ENCODE data around the gene SNX4. TPM values are rescaled to one million over a fixed set of nuclear protein-coding genes. Genes with fewer than 3 reads are reported as not detected.

The SNX4 gene
- total RNA-seq, 1 experiment from 2014 or later, result 38.0 TPM

- Mint-ChIP-seq H3K4me1 (ENCODE audit: low read depth, unreplicated experiment) (peaks cover 10% of the 10 kb centered on the region), H3K9me3 (ENCODE audit: low read depth, unreplicated experiment) (peaks cover 2% of the 10 kb centered on the region), H3K27ac (ENCODE audit: unreplicated experiment) (no peak overlapping the region), H3K27me3 (ENCODE audit: unreplicated experiment) (peaks cover 34% of the 10 kb centered on the region), H3K4me3 (ENCODE audit: low read depth, unreplicated experiment) (no peak overlapping the region), H3K36me3 (ENCODE audit: insufficient read depth, unreplicated experiment) (no peaks in the 10 kb centered on the region)
- CTCF ChIA-PET, result interaction anchor here (0.7 to 1.0 kb wide), 2 partner anchors 18 to 64 kb away, joined by 3 to 6 read pairs; no protein-coding TSS in a partner anchor
- intact Hi-C loops (cut with micrococcal nuclease; ENCODE audit: unreplicated experiment), result no loop called here
- TF ChIP-seq, protein P1, sequence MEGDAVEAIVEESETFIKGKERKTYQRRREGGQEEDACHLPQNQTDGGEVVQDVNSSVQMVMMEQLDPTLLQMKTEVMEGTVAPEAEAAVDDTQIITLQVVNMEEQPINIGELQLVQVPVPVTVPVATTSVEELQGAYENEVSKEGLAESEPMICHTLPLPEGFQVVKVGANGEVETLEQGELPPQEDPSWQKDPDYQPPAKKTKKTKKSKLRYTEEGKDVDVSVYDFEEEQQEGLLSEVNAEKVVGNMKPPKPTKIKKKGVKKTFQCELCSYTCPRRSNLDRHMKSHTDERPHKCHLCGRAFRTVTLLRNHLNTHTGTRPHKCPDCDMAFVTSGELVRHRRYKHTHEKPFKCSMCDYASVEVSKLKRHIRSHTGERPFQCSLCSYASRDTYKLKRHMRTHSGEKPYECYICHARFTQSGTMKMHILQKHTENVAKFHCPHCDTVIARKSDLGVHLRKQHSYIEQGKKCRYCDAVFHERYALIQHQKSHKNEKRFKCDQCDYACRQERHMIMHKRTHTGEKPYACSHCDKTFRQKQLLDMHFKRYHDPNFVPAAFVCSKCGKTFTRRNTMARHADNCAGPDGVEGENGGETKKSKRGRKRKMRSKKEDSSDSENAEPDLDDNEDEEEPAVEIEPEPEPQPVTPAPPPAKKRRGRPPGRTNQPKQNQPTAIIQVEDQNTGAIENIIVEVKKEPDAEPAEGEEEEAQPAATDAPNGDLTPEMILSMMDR (IDR thresholded peaks at IDR 0.05; ENCODE audit: unreplicated experiment), result no peak
- peak; percentile 14 for DNase-seq
- BruUV-seq (replicated peaks), result no TSS peak
Observed at GRCh38 chr3:125398952-125399351, 121.0 kb downstream of the SNX4 start.

Other genes with a start within 250 kb of the SNX4 start
- gene ZNF148, start 144.9 kb downstream of the SNX4 start, total RNA-seq (2022), result 55.0 and 60.7 TPM in 2 replicates
- gene OSBPL11, start 75.3 kb upstream of the SNX4 start, total RNA-seq (2022), result 12.4 TPM in 2 replicates

Measured in Calu3 (cell line).